Endometrial microvascular endothelial cells (primary cell): ENCODE data around the gene ALKBH7. TPM values are rescaled to one million over a fixed set of nuclear protein-coding genes. Genes with fewer than 3 reads are reported as not detected.
"Not testable (repeated sequence)": the region's sequence is repeated elsewhere in the genome, so short reads cannot be mapped to it uniquely, and the experiment has no call there.

ENCODE experiments used
- in situ Hi-C: cut with HindIII; loops from 2 replicates; pipeline ENCODE4 v1.10.0; 2017; ENCODE audit warnings: low sequenced_read_pairs, low pct_unique_long_range_greater_than_20kb; ENCODE audit errors: inconsistent ontology term
- total RNA-seq: library from RNA; depleted of rRNA; stranded (reverse); fragments of >200 nt; gene quantifications from one replicate; pipeline ENCODE4 v1.2.3, GENCODE V29; 2015; ENCODE audit errors: inconsistent ontology term

ALKBH7 gene, protein sequence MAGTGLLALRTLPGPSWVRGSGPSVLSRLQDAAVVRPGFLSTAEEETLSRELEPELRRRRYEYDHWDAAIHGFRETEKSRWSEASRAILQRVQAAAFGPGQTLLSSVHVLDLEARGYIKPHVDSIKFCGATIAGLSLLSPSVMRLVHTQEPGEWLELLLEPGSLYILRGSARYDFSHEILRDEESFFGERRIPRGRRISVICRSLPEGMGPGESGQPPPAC
- 43.9 TPM for total RNA-seq

DNA sequence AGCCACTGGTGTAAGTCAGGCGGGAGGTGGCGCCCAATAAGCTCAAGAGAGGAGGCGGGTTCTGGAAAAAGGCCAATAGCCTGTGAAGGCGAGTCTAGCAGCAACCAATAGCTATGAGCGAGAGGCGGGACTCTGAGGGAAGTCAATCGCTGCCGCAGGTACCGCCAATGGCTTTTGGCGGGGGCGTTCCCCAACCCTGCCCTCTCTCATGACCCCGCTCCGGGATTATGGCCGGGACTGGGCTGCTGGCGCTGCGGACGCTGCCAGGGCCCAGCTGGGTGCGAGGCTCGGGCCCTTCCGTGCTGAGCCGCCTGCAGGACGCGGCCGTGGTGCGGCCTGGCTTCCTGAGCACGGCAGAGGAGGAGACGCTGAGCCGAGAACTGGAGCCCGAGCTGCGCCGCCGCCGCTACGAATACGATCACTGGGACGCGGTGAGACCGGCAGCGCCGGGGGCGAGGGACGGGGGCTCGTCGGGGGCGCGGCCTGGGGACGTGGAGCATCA is at the start of gene ALKBH7:
TSS of gene ALKBH7 (plus strand) at position 201 of the 502 bp plus-strand sequence. CDS start at position 228, 27 bp downstream.
- in situ Hi-C loops = no loop called here

DNA sequence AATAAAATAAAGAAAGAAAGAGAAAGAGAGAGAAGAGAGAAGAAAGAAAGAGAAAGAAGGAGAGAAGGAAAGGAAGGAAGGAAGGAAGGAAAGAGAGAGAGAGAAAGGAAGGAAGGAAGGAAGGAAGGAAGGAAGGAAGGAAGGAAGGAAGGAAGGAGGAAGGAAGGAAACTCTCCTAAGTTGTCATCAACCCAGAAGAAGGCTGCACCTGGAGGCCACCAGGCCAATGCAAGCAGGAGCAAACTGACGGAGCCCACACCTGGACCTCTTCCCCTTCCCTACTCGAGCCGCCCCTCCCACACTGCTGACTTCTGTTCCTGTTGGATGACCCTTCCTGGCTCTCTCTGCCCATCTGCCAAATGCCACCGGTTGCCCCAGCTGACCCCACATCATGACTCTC is 47.8 kb upstream of the ALKBH7 start:
- in situ Hi-C loops = no loop called here

DNA sequence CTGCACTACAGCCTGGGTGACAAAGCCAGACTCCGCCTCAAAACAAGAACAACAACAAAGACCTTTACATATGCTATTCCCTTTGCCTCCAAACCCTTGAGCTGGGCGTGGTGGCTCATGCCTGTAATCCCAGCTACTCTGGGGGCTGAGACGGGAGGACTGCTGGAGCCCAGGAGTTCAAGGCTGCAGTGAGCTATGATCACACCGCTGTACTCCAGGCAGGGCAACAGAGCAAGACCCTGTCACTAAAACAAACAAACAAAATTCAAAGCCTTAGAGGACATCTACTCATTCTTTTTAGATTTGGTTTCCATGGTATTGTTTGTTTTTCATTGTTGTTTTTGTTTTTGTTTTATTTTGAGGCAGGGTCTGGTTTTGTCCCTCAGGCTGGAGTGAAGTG is 47.0 kb upstream of the ALKBH7 start:
- in situ Hi-C loops = no loop called here

GRCh38 chr19:6326815-6327214 is 45.8 kb upstream of the ALKBH7 start:
- in situ Hi-C loops = no loop called here

DNA sequence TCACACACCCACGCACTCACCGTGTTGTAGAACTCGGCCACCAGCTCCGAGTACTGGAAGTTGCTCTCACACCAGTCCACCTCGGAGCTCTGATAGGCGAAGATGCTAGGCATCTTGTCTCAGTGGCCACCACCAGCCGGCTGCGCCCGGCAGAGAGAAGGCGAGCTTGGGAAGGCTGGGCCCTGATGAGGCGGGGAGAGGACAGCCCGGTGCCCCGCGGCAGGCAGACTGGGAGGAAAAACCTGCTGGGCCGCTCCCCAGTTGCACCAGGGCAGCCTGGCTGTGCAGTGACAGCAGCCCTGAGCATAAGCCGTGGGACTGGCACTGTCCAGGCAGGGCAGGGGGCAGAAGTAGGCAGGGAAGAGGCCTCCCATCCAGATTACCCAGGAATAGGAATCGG is 39.2 kb upstream of the ALKBH7 start, which contains the start of gene ACER1:
TSS of gene ACER1 (minus strand) at position 174 of the 400 bp plus-strand sequence. CDS start at position 113, 61 bp downstream.
- in situ Hi-C loops = no loop called here

DNA sequence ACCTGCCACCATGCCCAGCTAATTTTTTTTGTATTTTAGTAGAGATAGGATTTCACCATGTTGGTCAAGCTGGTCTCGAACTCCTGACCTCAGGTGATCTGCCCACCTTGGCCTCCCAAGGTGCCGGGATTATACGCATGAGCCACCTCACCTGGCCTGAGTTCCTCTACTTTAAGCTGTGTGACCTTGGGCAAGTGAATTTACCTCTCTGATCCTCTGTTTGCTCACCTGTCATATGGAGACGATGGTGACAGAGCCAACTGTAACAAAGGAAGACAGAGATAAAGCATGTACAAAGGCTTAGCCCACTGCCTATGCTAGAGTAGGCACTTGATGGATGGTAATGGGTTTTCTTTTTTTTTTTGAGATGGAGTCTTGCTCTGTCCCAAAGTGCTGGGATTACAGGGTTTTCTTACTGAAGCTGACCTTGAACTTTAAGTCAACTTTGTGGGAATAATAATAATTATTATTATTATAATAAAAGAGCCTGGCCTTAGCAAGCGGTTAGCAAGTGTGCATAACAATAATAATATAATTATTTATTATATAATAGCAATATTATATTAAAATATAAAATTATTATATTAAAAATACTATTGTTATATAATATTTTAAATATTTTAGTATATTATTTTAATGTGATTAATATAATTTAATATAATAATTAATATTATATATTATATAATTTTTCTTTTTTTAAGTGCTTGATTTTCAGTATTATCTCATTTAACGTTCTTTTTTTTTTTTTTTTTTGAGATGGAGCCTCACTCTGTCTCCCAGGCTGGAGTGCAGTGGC is 37.9 kb upstream of the ALKBH7 start:
- in situ Hi-C loops = no loop called here

- in situ Hi-C loops = no loop called here
Measured at GRCh38 chr19:6340493-6341201, 31.9 kb upstream of the ALKBH7 start.

GRCh38 chr19:6343462-6343861 is 29.1 kb upstream of the ALKBH7 start:
- in situ Hi-C loops = no loop called here

- in situ Hi-C loops = not testable (repeated sequence)
Measured at GRCh38 chr19:6349271-6349670, 23.3 kb upstream of the ALKBH7 start.

DNA sequence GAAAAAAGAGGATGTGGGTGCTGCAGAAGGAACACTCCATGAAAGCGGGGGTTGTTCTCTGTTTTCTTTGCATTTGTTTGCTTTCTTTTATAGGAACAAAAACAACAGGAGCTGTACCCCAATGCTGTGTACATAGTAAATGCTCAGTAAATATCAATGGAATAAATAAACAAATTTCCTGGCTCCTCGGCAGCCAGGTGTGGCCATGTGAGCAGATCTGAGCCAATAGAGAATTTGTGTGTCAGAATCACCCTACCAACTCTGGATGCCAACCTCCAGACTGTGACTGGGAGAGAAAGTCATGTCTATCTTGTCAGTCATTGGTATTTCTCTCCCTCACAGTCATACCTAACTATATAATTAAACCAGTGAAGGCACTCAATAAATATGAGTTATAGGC is 21.9 kb upstream of the ALKBH7 start:
- in situ Hi-C loops = no loop called here

GRCh38 chr19:6352381-6353165 is 20.0 kb upstream of the ALKBH7 start:
- in situ Hi-C loops = no loop called here

DNA sequence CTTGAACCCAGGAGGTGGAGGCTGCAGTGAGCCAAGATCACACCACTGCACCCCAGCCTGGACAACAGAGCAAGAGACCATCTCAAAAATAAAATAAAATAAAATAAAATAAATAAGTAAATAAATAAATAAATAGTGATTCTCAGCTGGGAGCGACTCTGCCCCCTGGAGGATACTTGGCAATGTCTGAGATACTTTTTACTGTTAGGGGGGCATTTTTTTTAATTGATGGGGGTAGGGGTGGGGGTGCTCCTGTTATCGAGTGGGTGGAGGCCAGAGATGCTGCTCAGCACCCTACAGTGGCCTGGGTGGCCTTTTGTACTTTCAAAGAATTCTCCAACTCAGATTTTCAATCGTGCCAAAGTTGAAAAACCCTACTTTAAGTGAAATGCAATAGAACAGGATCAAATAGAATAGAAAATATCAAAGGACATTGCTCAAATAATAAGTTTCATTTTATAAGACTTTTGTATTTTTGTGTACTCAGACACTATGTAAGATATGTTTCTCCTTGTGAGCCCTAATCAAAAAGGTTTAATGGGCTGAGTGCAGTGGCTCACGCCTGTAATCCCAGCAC is 18.4 kb upstream of the ALKBH7 start:
- in situ Hi-C loops = no loop called here

- in situ Hi-C loops = not testable (repeated sequence)
Measured at GRCh38 chr19:6355321-6356040, 17.1 kb upstream of the ALKBH7 start.

DNA sequence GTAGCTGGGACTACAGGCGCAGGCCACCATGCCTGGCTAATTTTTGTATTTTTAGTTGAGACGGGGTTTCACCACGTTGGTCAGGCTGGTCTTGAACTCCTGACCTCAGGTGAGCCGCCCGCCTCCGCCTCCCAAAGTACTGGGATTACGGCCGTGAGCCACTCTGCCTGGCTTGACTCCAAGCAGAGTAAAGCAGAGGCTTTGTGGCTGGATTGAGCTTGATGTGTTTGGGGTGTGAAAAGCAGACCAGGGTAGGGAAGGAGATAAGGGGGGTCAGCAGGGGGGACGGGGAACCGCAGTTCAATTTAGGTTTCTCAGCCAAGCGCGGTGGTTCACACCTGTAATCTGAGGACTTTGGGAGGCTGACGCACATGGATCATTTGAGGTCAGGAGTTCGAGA is 15.4 kb upstream of the ALKBH7 start:
- in situ Hi-C loops = no loop called here

DNA sequence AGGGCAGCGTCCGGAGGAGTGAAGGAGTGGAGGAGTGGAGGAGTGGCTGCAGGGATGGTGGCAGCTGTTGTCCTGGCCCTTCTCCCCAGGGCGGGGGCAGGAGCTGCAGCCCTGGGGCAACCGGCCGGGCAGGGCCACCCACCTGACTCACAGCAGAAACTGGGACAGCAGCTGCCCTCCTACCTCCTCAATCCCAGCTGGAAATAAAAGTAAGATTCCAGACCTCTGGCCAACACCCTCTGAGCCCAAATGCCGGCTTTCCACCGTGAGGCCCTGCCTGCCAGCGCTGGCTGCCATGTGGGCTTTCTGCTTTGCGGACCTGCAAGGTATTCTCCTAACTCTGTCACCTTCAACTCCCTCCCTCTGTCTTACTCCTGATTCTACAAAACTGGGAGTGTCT is 14.6 kb upstream of the ALKBH7 start:
- in situ Hi-C loops = no loop called here

- in situ Hi-C loops = no loop called here
Measured at GRCh38 chr19:6359568-6360341, 12.8 kb upstream of the ALKBH7 start.

- in situ Hi-C loops = not testable (repeated sequence)
Measured at GRCh38 chr19:6360445-6360844, 12.1 kb upstream of the ALKBH7 start.
